ENCODE measurements around the gene TMPRSS9.
"Not testable (repeated sequence)": the region's sequence is repeated elsewhere in the genome, so short reads cannot be mapped to it uniquely, and the experiment has no call there.

Gene TMPRSS9

GRCh38 chr19:2343289-2343982, 16.6 kb upstream of the TMPRSS9 start:
- no peak for DNase-seq

GRCh38 chr19:2344381-2344870, 15.6 kb upstream of the TMPRSS9 start:
- DNase-seq = no peak

- no peak for DNase-seq
Observed at GRCh38 chr19:2345076-2345475, 15.0 kb upstream of the TMPRSS9 start.

- no peak for DNase-seq
Observed at GRCh38 chr19:2345794-2346663, 14.0 kb upstream of the TMPRSS9 start.

- DNase-seq = not testable (repeated sequence)
Observed at GRCh38 chr19:2349818-2350217, 10.2 kb upstream of the TMPRSS9 start.

GRCh38 chr19:2350656-2351055, 9.4 kb upstream of the TMPRSS9 start:
- DNase-seq = no peak

GRCh38 chr19:2351591-2351990, 8.5 kb upstream of the TMPRSS9 start:
- no peak for DNase-seq

- DNase-seq = no peak
Observed at GRCh38 chr19:2352121-2352520, 7.9 kb upstream of the TMPRSS9 start.

GRCh38 chr19:2353159-2353886, 6.7 kb upstream of the TMPRSS9 start:
- no peak for DNase-seq

GRCh38 chr19:2353887-2354592, 6.0 kb upstream of the TMPRSS9 start:
- DNase-seq = no peak

- DNase-seq = no peak
Observed at GRCh38 chr19:2354670-2355069, 5.4 kb upstream of the TMPRSS9 start.

GRCh38 chr19:2355168-2356035, 4.7 kb upstream of the TMPRSS9 start:
- DNase-seq = no peak

- no peak for DNase-seq
Observed at GRCh38 chr19:2356036-2356646, 3.9 kb upstream of the TMPRSS9 start.

GRCh38 chr19:2357279-2358206, 2.5 kb upstream of the TMPRSS9 start:
- DNase-seq = no peak

GRCh38 chr19:2358548-2359173, 1.4 kb upstream of the TMPRSS9 start:
- no peak for DNase-seq

GRCh38 chr19:2360833-2361232, 768 bp downstream of the TMPRSS9 start:
- DNase-seq = no peak

GRCh38 chr19:2361246-2362045, 1.4 kb downstream of the TMPRSS9 start:
- DNase-seq = no peak
